ENCODE measurements around the gene GRIFIN.

Gene GRIFIN

GRCh38 chr7:2521341-2521745 lies 45.1 kb upstream of the GRIFIN start:
- Histone ChIP-seq H3K4me1 (ENCODE audit: control insufficient read depth, low read length) (peaks cover 41% of the 10 kb centered on the region), H3F3A (ENCODE audit: control insufficient read depth, insufficient read depth) (no peaks in the 10 kb centered on the region; the same call in 1 of the 2 replicates), H3K27ac (ENCODE audit: low read depth, low read length) (no peak overlapping the region), H4K20me1 (ENCODE audit: control insufficient read depth, insufficient read depth, low read depth, low read length) (peaks cover 5% of the 10 kb centered on the region; the same call in 1 of the 2 replicates), H3K27me3 (ENCODE audit: control insufficient read depth, low read length) (peaks cover 76% of the 10 kb centered on the region), H3K79me2 (ENCODE audit: control insufficient read depth, low read length) (no peaks in the 10 kb centered on the region), H3K4me3 (ENCODE audit: low read length) (no peak overlapping the region), H3K36me3 (ENCODE audit: control insufficient read depth, low read length) (no peaks in the 10 kb centered on the region), H3K9me2 (replicated peaks; ENCODE audit: control insufficient read depth, low read length) (no peaks in the 10 kb centered on the region), H3K4me2 (ENCODE audit: low read length) (no peak overlapping the region), H3K9me3 (ENCODE audit: control insufficient read depth, insufficient read depth, low read length) (no peaks in the 10 kb centered on the region)
- TF ChIP-seq EZH2phosphoT487 (IDR thresholded peaks at IDR 0.05; ENCODE audit: borderline replicate concordance, low read length) (peak; percentile 23; the same call in 1 of the 2 replicates), CTCF (IDR thresholded peaks at IDR 0.05; ENCODE audit: low read depth, low read length, poor library complexity, severe bottlenecking) (no peak)

GRCh38 chr7:2520761-2521290 lies 44.6 kb upstream of the GRIFIN start:
- Histone ChIP-seq H3K27ac (ENCODE audit: low read depth, low read length) (no peak overlapping the region), H3K36me3 (ENCODE audit: control insufficient read depth, low read length) (no peaks in the 10 kb centered on the region), H4K20me1 (ENCODE audit: control insufficient read depth, insufficient read depth, low read depth, low read length) (peaks cover 5% of the 10 kb centered on the region; the same call in 1 of the 2 replicates), H3K79me2 (ENCODE audit: control insufficient read depth, low read length) (no peaks in the 10 kb centered on the region), H3K9me2 (replicated peaks; ENCODE audit: control insufficient read depth, low read length) (no peaks in the 10 kb centered on the region), H3K9me3 (ENCODE audit: control insufficient read depth, insufficient read depth, low read length) (no peaks in the 10 kb centered on the region), H3K27me3 (ENCODE audit: control insufficient read depth, low read length) (peaks cover 76% of the 10 kb centered on the region), H3K4me1 (ENCODE audit: control insufficient read depth, low read length) (peaks cover 41% of the 10 kb centered on the region), H3K4me2 (ENCODE audit: low read length) (peak overlapping the region; percentile 66), H3K4me3 (ENCODE audit: low read length) (peak overlapping the region; percentile 52), H3F3A (ENCODE audit: control insufficient read depth, insufficient read depth) (no peaks in the 10 kb centered on the region; the same call in 1 of the 2 replicates)
- no peak for TF ChIP-seq CTCF (IDR thresholded peaks at IDR 0.05; ENCODE audit: low read depth, low read length, poor library complexity, severe bottlenecking)
- TF ChIP-seq EZH2phosphoT487 (IDR thresholded peaks at IDR 0.05; ENCODE audit: borderline replicate concordance, low read length), result peak; percentile 76; the same call in 1 of the 2 replicates

GRCh38 chr7:2520131-2520760 lies 44.0 kb upstream of the GRIFIN start:
- peaks cover 5% of the 10 kb centered on the region; the same call in 1 of the 2 replicates for H4K20me1 ChIP-seq (ENCODE audit: control insufficient read depth, insufficient read depth, low read depth, low read length)
- peaks cover 41% of the 10 kb centered on the region for H3K4me1 ChIP-seq (ENCODE audit: control insufficient read depth, low read length)
- no peaks in the 10 kb centered on the region for H3K9me2 ChIP-seq (replicated peaks; ENCODE audit: control insufficient read depth, low read length)
- H3K79me2 ChIP-seq (ENCODE audit: control insufficient read depth, low read length), result no peaks in the 10 kb centered on the region
- no peak overlapping the region for H3K27ac ChIP-seq (ENCODE audit: low read depth, low read length)
- peak; percentile 18 for TF ChIP-seq CTCF (IDR thresholded peaks at IDR 0.05; ENCODE audit: low read depth, low read length, poor library complexity, severe bottlenecking)
- TF ChIP-seq EZH2phosphoT487 (IDR thresholded peaks at IDR 0.05; ENCODE audit: borderline replicate concordance, low read length), result peak; percentile 86
- H3K4me2 ChIP-seq (ENCODE audit: low read length), result peak overlapping the region; percentile 66
- H3F3A ChIP-seq (ENCODE audit: control insufficient read depth, insufficient read depth), result no peaks in the 10 kb centered on the region; the same call in 1 of the 2 replicates
- peak overlapping the region; percentile 52 for H3K4me3 ChIP-seq (ENCODE audit: low read length)
- no peaks in the 10 kb centered on the region for H3K9me3 ChIP-seq (ENCODE audit: control insufficient read depth, insufficient read depth, low read length)
- no peaks in the 10 kb centered on the region for H3K36me3 ChIP-seq (ENCODE audit: control insufficient read depth, low read length)
- H3K27me3 ChIP-seq (ENCODE audit: control insufficient read depth, low read length), result peaks cover 74% of the 10 kb centered on the region
